IPS DF 6.9 (cell line): Measurements from ENCODE around the gene RAP1GAP2.

Experiments used
- DNase-seq: peaks from one replicate; pipeline ENCODE4 v3.0.0-alpha.2; 2013; ENCODE audit warnings: low read depth, low spot score
- H3K27ac ChIP-seq: one replicate; pipeline ENCODE4 v1.5.1; 2013; ENCODE audit warnings: low read length, control low read depth
- H3K27me3 ChIP-seq: 2 replicates; pipeline ENCODE4 v1.6.1; 2013; ENCODE audit warnings: mild to moderate bottlenecking, low read length; ENCODE audit not compliant: control insufficient read depth, insufficient read depth
- H3K36me3 ChIP-seq: 2 replicates; pipeline ENCODE4 v1.6.1; 2013; ENCODE audit warnings: low read length; ENCODE audit not compliant: control insufficient read depth, insufficient read depth
- H3K4me1 ChIP-seq: 2 replicates; pipeline ENCODE4 v1.6.1; 2013; ENCODE audit warnings: low read length; ENCODE audit not compliant: control insufficient read depth, insufficient read depth
- H3K4me3 ChIP-seq: 2 replicates; pipeline ENCODE4 v1.5.1; 2013; ENCODE audit warnings: mild to moderate bottlenecking, low read length
- H3K9me3 ChIP-seq: 2 replicates; pipeline ENCODE4 v1.6.1; 2013; ENCODE audit warnings: low read length, inconsistent platforms; ENCODE audit not compliant: control insufficient read depth, insufficient read depth
- WGBS: extraction: QIAGEN DNeasy Blood & Tissue Kit; methylation state at CpG from one replicate; pipeline ENCODE4 v1.1.7; 2013; ENCODE audit warnings: mixed read lengths, missing lambda C conversion rate; ENCODE audit not compliant: insufficient read length, insufficient coverage; 5-methylcytosine and 5-hydroxymethylcytosine counted together

RAP1GAP2 gene

DNA sequence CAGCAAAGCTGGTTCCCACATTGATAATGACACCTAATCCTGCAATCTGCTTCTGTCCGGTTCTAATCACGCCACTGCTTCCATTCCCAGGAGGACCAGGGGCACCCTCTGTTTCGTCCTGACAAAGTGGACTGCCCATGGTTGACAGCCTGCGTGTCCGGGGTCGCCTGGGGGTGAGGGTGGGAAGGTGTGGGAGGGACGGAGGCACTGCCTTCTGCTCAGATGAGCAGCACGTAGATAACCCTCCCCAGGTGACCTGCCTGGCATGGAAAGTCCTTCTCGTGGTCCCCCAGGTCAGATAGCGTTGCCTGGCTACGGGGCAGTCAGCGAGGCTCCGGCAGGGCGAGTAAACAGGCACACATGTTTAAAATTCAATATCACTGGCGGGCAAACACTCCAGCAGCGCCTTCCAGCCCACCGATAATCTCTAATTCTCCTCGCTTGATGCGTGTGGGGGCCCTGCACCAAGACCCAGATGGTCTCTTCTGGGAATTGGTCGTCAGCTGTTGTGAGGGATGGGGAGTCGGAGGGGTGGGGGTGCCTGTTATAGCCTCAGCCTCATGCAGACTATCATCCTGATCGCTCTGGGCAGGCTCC lies 132.2 kb downstream of the RAP1GAP2 start:
- DNase-seq = no peak
- H3K4me1 ChIP-seq = peaks cover 4% of the 10 kb centered on the region

DNA sequence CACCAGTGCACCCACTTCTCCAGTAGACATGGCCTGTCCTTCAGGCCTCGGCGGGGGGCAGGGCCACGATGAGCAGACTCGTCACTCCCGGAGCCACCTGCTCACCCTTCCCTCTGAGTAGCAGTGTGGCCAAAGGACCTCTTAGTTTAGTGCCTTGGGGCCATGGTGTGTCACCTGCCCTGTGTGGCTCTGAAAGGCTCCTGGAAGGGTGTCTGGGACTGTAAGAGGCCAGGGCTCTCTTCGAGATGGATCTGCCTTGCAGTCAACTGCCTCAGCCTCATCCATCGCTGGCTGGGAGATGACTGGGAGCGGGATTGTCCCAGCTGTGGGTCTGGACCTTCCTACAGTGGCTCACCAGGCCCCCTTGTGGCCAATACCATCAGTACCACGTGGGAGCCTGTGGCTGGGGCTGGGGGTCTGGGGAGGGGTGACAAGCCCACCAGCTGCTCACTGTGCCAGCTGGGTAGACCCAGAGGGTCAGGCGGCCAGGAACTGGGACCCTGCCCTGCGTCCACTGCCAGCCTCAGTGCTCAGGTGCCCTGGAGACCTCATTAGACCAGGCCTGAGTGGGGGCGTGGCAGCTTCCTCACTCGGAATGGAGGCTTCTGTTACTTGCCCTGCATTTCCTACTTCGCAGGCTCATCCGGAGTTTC lies 133.8 kb downstream of the RAP1GAP2 start:
- H3K4me1 ChIP-seq = peaks cover 4% of the 10 kb centered on the region
- H3K4me3 ChIP-seq = no peak overlapping the region
- no CpG with 5 or more reads among the region's 15 CpGs for WGBS
- DNase-seq = peak; percentile 55
- H3K27me3 ChIP-seq = no peaks in the 10 kb centered on the region
- no peaks in the 10 kb centered on the region for H3K36me3 ChIP-seq
- H3K27ac ChIP-seq = no peak overlapping the region
- H3K9me3 ChIP-seq = no peaks in the 10 kb centered on the region

More for the DNA sequence above, 132.2 kb downstream of the RAP1GAP2 start:
- H3K27me3 ChIP-seq = no peaks in the 10 kb centered on the region
- H3K4me3 ChIP-seq = no peak overlapping the region
- H3K9me3 ChIP-seq = no peaks in the 10 kb centered on the region
- no CpG with 5 or more reads among the region's 22 CpGs for WGBS
- no peak overlapping the region for H3K27ac ChIP-seq
- no peaks in the 10 kb centered on the region for H3K36me3 ChIP-seq

DNA sequence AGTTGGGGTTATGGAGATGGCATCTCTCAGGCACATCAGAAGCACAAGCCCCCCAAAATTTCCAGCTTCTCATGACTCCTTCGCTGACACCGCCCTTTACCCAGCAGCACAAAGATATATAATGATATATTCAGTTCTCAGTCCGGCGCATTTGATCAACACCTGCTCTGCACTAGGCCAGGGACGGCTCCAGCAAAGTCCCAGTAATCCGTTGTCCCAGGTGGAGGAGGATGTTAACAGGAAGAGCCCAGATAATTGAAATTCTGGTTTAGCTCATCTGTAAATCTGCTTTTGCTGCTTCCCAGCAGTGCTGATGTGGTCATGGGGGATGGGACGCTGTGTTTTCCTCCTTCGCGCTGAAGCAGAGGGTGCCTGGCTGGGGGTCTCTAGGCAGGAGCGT lies 135.6 kb downstream of the RAP1GAP2 start:
- no peaks in the 10 kb centered on the region for H3K9me3 ChIP-seq
- H3K4me1 ChIP-seq = peaks cover 4% of the 10 kb centered on the region
- WGBS = no CpG with 5 or more reads among the region's 10 CpGs
- H3K36me3 ChIP-seq = no peaks in the 10 kb centered on the region
- no peaks in the 10 kb centered on the region for H3K27me3 ChIP-seq
- DNase-seq = no peak
- no peak overlapping the region for H3K4me3 ChIP-seq
- no peak overlapping the region for H3K27ac ChIP-seq

DNA sequence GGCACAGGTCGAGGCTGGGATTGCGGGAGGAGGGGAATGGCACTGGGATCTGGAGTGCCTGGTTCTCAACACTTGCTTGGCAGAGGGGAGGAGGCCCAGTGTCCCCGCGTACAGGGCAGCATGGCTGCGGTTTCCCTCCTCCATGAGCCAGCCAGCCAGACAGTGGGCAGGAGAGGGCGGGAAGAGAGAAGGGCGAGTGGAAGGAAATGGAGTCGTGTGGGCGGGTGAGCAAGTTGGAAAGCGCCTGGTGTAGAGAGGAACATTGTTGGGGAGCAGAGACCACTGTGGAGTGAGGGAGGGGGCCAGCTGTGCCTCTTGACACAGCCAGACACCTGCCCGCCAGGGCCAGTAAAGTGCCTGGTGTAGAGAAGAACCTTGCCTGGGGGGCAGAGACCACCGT lies 136.7 kb downstream of the RAP1GAP2 start:
- no peak for DNase-seq
- H3K4me3 ChIP-seq = no peak overlapping the region
- no peaks in the 10 kb centered on the region for H3K9me3 ChIP-seq
- peaks cover 4% of the 10 kb centered on the region for H3K4me1 ChIP-seq
- no peaks in the 10 kb centered on the region for H3K36me3 ChIP-seq
- no peak overlapping the region for H3K27ac ChIP-seq
- no peaks in the 10 kb centered on the region for H3K27me3 ChIP-seq
- WGBS = 100% methylated on average over 3 of the region's 12 CpGs

DNA sequence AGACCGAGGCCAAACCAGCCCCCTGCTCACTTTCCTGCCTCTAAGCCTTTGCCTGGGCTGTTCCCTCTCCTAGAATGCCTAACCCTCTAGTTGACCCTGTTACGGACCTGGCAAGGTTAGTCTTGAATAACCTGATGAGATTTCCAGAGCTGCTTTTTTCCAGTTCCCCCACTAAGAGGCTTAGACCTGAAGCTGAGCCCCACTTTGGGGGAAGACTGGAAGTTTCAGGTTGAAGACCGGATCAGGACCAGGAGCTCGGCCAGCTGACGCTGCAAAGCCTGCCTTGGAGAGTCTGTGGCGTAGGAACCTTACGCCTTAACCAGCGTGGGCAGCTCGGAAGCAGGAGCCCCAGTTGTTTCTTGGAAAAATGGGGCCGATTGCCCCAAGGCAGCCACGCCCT lies 137.4 kb downstream of the RAP1GAP2 start:
- Histone ChIP-seq H3K9me3 (no peaks in the 10 kb centered on the region), H3K4me3 (no peak overlapping the region), H3K4me1 (peaks cover 4% of the 10 kb centered on the region), H3K27me3 (no peaks in the 10 kb centered on the region), H3K36me3 (no peaks in the 10 kb centered on the region), H3K27ac (no peak overlapping the region)
- DNase-seq = no peak
- WGBS = no CpG with 5 or more reads among the region's 11 CpGs

DNA sequence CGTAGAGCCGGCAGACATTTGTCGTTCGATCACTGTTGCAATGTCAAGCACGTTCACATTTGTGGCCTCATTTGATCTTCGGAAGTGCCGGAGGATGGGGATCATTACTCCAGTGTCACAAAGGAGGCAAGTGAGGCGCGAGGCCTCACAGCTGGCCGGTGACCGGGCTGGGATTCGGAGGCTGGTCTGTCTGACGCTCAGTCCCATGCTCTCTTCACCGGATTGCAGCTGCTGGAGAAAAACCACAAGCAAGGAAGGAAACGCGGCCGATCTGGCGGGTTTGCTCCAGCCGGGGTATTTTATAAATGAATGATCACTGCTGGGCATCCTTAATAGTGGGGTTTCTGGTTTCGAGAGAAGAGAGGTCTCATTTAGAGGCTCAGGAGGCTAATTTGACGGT lies 139.4 kb downstream of the RAP1GAP2 start:
- no peak overlapping the region for H3K4me3 ChIP-seq
- H3K9me3 ChIP-seq = no peaks in the 10 kb centered on the region
- no peak overlapping the region for H3K27ac ChIP-seq
- no peaks in the 10 kb centered on the region for H3K36me3 ChIP-seq
- no peaks in the 10 kb centered on the region for H3K27me3 ChIP-seq
- H3K4me1 ChIP-seq = peaks cover 5% of the 10 kb centered on the region; the same call in 1 of the 2 replicates
- no peak for DNase-seq
- WGBS = no CpG with 5 or more reads among the region's 21 CpGs

DNA sequence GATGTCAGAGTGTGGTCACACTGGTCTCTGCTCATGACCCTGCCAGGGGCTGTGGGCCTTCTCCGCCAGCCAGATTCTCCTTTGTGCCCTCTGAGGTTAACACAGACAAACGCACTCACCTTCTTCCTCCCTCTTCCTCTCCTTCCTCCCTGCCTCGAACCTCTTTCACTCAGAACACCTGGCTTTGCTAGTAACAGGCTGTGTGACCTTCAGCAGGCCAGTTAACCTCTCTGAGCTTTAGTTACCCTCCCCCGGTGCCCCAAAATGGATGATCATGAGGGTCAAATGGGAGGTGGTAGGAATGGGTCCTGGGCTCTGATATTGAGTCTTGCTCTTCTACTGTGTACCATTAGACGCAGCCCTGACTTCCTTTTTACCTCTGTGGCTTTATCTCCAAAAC lies 140.1 kb downstream of the RAP1GAP2 start:
- peaks cover 5% of the 10 kb centered on the region; the same call in 1 of the 2 replicates for H3K4me1 ChIP-seq
- WGBS = no CpG with 5 or more reads among the region's 5 CpGs
- H3K36me3 ChIP-seq = no peaks in the 10 kb centered on the region
- no peak for DNase-seq
- H3K27me3 ChIP-seq = no peaks in the 10 kb centered on the region
- no peaks in the 10 kb centered on the region for H3K9me3 ChIP-seq
- no peak overlapping the region for H3K4me3 ChIP-seq
- no peak overlapping the region for H3K27ac ChIP-seq

DNA sequence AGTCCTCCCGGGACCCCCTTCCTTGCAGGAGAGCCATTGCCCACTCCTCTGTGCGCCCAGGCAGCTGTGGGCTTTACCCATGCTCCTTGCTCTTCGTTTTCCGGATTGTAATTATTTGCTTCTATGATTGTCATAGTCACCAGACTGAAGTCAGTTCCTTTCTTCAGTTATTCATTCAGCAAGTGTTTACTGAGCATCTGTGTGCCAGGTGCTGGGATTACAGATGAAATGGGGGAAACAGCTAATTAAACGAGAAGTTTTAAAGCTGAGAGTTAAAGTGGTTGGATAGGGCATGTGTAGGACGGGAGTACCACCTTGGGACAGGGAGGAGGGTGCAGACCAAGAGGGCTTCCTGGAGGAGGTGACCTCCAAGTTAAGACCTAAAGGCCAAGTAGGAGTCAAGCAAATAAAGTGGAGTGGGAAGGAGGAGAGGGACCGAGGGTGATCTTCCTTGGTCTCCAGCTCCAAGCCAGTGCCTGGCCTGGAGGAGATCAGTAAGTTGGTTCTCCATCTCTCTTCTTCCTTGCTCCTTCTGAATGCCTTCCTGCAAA lies 140.6 kb downstream of the RAP1GAP2 start:
- no peak for DNase-seq
- H3K4me3 ChIP-seq = no peak overlapping the region
- H3K4me1 ChIP-seq = peaks cover 5% of the 10 kb centered on the region; the same call in 1 of the 2 replicates
- H3K9me3 ChIP-seq = no peaks in the 10 kb centered on the region
- H3K36me3 ChIP-seq = no peaks in the 10 kb centered on the region
- no peaks in the 10 kb centered on the region for H3K27me3 ChIP-seq
- H3K27ac ChIP-seq = no peak overlapping the region
- no CpG with 5 or more reads among the region's 7 CpGs for WGBS

DNA sequence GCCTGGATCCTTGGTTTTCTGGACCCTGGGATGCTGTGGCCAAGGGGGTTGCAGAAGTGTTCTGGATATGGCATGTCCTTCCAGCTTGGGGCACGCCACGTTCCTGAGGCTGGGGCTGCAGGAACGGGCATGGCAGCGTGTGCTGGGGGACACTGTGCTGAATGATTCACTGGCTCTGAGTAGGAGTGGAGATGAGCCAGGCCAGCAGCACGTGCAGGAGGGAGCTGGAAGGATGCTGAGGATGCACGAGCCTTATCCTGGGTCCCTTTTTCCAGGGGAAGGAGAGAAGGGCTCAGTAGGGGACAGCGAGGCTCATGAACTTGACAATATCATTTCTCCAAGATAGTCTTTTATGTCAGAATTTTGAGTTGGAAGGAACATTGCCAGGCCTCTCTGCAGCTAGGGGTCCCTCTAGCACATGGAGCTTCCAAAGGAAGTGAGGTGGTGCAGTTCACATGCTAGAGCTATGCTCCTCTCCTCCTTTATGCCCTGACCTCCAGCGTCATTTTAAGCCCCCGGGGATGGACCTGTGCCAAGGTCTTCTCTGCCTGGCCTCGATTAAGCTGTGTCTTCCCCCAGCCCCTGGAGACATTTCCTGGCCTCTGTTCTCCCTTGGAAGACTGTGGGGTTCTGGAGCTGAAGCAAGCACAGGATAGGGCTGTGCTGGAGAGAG lies 141.2 kb downstream of the RAP1GAP2 start:
- H3K27ac ChIP-seq = no peak overlapping the region
- peaks cover 5% of the 10 kb centered on the region; the same call in 1 of the 2 replicates for H3K4me1 ChIP-seq
- no peaks in the 10 kb centered on the region for H3K27me3 ChIP-seq
- H3K4me3 ChIP-seq = no peak overlapping the region
- WGBS = no CpG with 5 or more reads among the region's 10 CpGs
- DNase-seq = no peak
- no peaks in the 10 kb centered on the region for H3K36me3 ChIP-seq
- H3K9me3 ChIP-seq = no peaks in the 10 kb centered on the region

DNA sequence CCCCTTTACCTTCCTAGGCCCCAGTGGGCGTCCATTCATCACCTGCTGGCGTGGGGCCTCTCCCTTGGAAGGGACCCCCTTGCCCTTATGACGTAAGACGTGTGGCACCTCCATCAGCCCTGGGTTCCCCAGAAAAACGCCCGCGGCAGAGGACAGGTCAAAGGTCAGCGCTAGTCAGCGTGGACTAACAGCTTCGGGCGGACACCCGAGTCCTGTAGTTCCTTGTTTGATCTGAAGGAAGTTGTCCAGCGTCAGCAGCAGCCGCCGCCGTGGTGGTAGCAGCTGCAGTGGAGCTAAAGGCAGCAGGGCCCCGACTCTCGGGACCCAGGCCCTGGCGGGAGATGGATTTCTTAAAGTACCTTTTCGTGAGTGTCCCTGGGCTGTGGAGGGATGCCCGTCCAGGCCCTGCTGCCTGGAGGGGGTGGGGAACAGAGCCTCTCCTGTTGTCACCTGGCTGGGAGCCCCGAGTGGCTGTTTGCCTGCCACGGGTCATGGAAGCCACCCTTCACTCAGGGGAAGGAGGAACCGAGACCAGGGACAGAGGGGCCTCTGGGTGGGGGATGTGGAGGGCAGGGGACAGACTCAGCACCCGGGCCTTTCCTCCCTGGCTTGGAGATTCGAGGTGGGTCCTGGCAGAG lies 143.6 kb downstream of the RAP1GAP2 start:
- WGBS = no CpG with 5 or more reads among the region's 26 CpGs
- no peak overlapping the region for H3K27ac ChIP-seq
- no peak overlapping the region for H3K4me3 ChIP-seq
- H3K9me3 ChIP-seq = no peaks in the 10 kb centered on the region
- DNase-seq = no peak
- H3K4me1 ChIP-seq = peaks cover 5% of the 10 kb centered on the region; the same call in 1 of the 2 replicates
- H3K27me3 ChIP-seq = no peaks in the 10 kb centered on the region
- no peaks in the 10 kb centered on the region for H3K36me3 ChIP-seq
